HG02885 (cell line): ENCODE measurements around the gene MAEA.
"Not testable (repeated sequence)": the region's sequence is repeated elsewhere in the genome, so short reads cannot be mapped to it uniquely, and the experiment has no call there.

Source experiments
- ATAC-seq: cut with Tn5 transposase; IDR thresholded peaks from one replicate; pipeline ENCODE4 v1.9.1; 2021; ENCODE audit warnings: mild to moderate bottlenecking; ENCODE audit not compliant: unreplicated experiment, poor library complexity

Gene MAEA

GRCh38 chr4:1277667-1278665, 11.7 kb upstream of the MAEA start:
- no peak for ATAC-seq

DNA sequence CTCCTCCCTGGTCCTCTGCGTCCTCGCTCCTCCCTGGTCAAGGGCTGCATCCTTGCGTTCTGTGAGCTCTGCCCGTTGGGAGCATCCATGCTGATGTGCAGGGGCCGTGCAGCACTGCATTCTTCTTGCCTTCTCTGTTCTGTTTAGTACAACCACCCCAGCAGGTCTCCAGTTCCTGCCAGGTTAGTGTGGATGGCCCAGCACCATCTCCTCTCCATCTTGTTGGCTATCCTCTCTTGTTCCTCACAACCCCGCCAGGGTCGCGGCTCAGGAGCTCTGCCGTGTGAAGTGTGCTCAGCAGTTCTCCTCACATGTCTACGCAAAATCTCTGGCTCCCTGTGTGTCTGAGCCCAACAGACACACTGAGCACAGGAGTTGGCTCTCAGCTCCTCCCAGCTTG, 10.4 kb upstream of the MAEA start:
- ATAC-seq = no peak

DNA sequence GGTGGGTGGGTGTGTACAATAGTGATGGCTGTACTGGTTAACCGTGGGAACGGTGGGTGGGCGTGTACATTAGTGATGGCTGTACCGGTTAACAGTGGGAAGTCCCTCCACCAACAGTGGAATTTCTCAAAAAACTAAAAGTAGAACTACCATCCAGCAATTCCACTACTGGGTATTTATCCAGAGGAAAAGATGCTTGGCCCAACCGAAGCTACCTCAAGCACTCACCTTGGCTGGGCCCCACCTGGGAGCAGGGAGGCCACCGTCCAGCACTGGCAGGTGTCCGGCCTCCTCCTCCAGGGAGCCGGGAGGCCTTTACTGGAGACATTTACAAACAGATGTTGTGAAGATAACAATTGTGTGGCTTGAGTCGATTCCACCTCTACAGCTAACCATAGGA, 6.0 kb upstream of the MAEA start:
- ATAC-seq = no peak

GRCh38 chr4:1285151-1285789, 4.4 kb upstream of the MAEA start:
- ATAC-seq = no peak

- no peak for ATAC-seq
Measured at GRCh38 chr4:1285790-1286553, 3.7 kb upstream of the MAEA start.

GRCh38 chr4:1288786-1289185, 905 bp upstream of the MAEA start:
- ATAC-seq = no peak

GRCh38 chr4:1290165-1290977, 680 bp downstream of the MAEA start:
- ATAC-seq = peak; percentile 13

DNA sequence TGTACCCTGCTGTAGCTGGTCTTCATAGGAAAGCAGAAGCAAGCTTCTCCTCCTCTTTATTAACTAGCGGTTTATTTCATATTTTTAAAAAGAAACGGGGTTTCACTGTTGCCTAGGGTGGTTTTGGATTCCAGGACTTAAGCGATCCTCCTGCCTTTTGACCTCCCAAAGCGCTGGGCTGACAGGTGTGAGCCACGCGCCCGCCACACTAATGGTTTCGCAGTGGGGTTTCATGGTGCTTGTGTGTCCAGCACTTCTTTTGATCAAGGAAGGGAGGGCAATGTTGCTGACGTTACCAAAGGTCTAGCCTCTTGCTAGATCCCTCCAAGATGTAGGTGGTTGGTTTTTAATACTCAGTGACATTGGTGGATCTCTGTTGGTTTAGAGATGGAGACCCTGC, 1.4 kb downstream of the MAEA start:
- no peak for ATAC-seq

GRCh38 chr4:1291996-1292702, 2.5 kb downstream of the MAEA start:
- ATAC-seq = no peak

DNA sequence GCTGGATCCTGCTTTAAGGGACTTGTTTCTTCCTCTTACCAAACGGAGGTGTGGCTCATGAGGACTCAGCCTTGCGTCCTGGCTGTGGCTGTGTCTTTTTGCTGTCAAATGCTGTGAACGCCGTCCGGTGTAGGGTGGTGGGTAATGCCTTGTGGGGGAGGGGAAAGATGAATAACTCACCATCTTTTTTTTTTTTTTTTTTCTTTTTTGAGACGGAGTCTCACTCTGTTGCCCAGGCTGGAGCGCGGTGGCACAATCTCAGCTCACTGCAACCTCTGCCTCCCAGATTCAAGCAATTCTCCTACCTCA, 3.0 kb downstream of the MAEA start:
- ATAC-seq = not testable (repeated sequence)

GRCh38 chr4:1293531-1293941, 3.8 kb downstream of the MAEA start:
- no peak for ATAC-seq

GRCh38 chr4:1293991-1294390, 4.3 kb downstream of the MAEA start:
- no peak for ATAC-seq

- no peak for ATAC-seq
Measured at GRCh38 chr4:1294424-1294823, 4.7 kb downstream of the MAEA start.

GRCh38 chr4:1294891-1295290, 5.2 kb downstream of the MAEA start:
- ATAC-seq = no peak

GRCh38 chr4:1295405-1296055, 5.8 kb downstream of the MAEA start:
- no peak for ATAC-seq

GRCh38 chr4:1296324-1297022, 6.8 kb downstream of the MAEA start:
- no peak for ATAC-seq

- no peak for ATAC-seq
Measured at GRCh38 chr4:1297023-1297395, 7.3 kb downstream of the MAEA start.

DNA sequence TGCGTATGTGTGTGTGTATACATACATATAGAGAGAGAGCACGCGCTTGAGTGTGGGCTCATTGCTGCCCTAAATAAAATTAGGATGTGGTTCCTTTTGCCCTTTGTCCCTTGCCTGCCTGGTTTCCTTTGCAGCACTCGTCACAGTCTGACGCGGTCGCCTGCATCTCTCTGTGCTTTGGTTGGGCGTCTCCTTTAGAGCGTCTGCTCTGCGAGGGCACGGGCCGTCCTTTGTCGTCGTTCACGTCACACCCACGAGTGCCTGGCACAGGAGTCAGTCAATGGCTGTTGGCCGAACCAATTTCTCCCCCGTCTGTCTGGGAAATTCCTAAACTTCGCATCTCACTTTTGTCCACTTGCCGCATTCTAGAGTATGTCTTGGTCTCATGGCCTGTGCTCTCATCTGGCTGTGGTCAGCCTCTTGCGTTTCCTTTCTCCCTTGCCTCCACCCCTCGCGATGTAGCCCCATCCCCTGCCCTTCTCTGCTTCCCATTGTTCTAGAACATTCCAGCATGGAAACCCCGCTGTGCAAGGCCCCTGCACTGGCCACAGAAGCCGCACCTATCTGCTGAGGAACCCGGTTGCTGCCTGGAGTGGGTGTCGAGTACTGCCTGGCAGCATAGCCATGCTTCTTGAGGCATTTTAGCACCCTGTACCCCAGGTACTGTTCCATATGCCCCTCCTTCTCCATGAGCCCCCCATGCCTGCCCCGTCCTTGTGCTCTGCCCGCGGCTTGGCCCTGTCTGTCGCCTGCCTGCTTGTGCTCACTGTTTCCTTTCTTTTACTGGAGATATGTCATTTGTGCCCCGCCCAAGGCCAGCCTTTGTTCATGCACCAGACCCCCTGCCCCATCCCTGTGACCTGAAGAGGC, 8.0 kb downstream of the MAEA start:
- ATAC-seq = no peak
